Fibroblast of skin of left biceps (primary cell): ENCODE measurements around the gene RPL18.
A peak's percentile ranks its signal among the peaks of the same experiment; 100 is the strongest.
"Not testable (repeated sequence)": the region's sequence is repeated elsewhere in the genome, so short reads cannot be mapped to it uniquely, and the experiment has no call there.

ENCODE experiments used
- DNase-seq, 2 experiments: peaks; one replicate each; pipeline ENCODE4 v3.0.0-alpha.2; 2013; ENCODE audit warnings: low read depth in 2 of 2

The RPL18 gene

GRCh38 chr19:48618916-48619691, at the start of gene RPL18, which contains the start of gene SPHK2:
Gene RPL18, minus strand, starts transcription at chr19:48619178. Its CDS starts 35 bp downstream, at chr19:48619143.
Gene SPHK2, plus strand, starts transcription at chr19:48619506. Its CDS starts 1,009 bp downstream, at chr19:48620515.
- DNase-seq, result peak; percentile 99 to 100

GRCh38 chr19:48668761-48669160, 49.8 kb upstream of the RPL18 start:
- no peak for DNase-seq

- no peak for DNase-seq
Measured at GRCh38 chr19:48668332-48668731, 49.4 kb upstream of the RPL18 start.

GRCh38 chr19:48665786-48666185, 46.8 kb upstream of the RPL18 start:
- DNase-seq, result no peak

GRCh38 chr19:48664476-48664875, 45.5 kb upstream of the RPL18 start:
- no peak for DNase-seq

GRCh38 chr19:48663667-48664066, 44.7 kb upstream of the RPL18 start:
- no peak for DNase-seq

- no peak for DNase-seq
Measured at GRCh38 chr19:48661711-48662090, 42.7 kb upstream of the RPL18 start.

GRCh38 chr19:48660852-48661710, 42.1 kb upstream of the RPL18 start:
- peak; percentile 55 to 62 for DNase-seq

- DNase-seq, result no peak
Measured at GRCh38 chr19:48659768-48660167, 40.8 kb upstream of the RPL18 start.

GRCh38 chr19:48658483-48658882, 39.5 kb upstream of the RPL18 start:
- DNase-seq, result no peak

- not testable (repeated sequence) for DNase-seq
Measured at GRCh38 chr19:48657828-48658227, 38.9 kb upstream of the RPL18 start.

GRCh38 chr19:48656840-48657474, 38.0 kb upstream of the RPL18 start:
- DNase-seq, result peak; percentile 66 to 77

- DNase-seq, result no peak
Measured at GRCh38 chr19:48654299-48655059, 35.5 kb upstream of the RPL18 start.

GRCh38 chr19:48651683-48652048, 32.7 kb upstream of the RPL18 start:
- no peak for DNase-seq

GRCh38 chr19:48650974-48651682, 32.1 kb upstream of the RPL18 start:
- no peak for DNase-seq

GRCh38 chr19:48648134-48648533, 29.2 kb upstream of the RPL18 start:
- DNase-seq, result no peak

GRCh38 chr19:48646722-48647216, 27.8 kb upstream of the RPL18 start:
- no peak for DNase-seq

- peak; percentile 35 to 48 for DNase-seq
Measured at GRCh38 chr19:48646001-48646721, 27.2 kb upstream of the RPL18 start, which contains the start of gene CA11. Gene CA11, minus strand, starts transcription at chr19:48646187. Its CDS starts 555 bp downstream, at chr19:48645632.

- DNase-seq, result no peak
Measured at GRCh38 chr19:48645620-48646000, 26.6 kb upstream of the RPL18 start.
